HG03378 (cell line): ENCODE measurements around the gene RANBP9.

ENCODE experiments used
- ATAC-seq: cut with Tn5 transposase; IDR thresholded peaks from one replicate; pipeline ENCODE4 v1.9.1; 2021; ENCODE audit warnings: mild to moderate bottlenecking, moderate library complexity; ENCODE audit not compliant: unreplicated experiment

RANBP9 gene

DNA sequence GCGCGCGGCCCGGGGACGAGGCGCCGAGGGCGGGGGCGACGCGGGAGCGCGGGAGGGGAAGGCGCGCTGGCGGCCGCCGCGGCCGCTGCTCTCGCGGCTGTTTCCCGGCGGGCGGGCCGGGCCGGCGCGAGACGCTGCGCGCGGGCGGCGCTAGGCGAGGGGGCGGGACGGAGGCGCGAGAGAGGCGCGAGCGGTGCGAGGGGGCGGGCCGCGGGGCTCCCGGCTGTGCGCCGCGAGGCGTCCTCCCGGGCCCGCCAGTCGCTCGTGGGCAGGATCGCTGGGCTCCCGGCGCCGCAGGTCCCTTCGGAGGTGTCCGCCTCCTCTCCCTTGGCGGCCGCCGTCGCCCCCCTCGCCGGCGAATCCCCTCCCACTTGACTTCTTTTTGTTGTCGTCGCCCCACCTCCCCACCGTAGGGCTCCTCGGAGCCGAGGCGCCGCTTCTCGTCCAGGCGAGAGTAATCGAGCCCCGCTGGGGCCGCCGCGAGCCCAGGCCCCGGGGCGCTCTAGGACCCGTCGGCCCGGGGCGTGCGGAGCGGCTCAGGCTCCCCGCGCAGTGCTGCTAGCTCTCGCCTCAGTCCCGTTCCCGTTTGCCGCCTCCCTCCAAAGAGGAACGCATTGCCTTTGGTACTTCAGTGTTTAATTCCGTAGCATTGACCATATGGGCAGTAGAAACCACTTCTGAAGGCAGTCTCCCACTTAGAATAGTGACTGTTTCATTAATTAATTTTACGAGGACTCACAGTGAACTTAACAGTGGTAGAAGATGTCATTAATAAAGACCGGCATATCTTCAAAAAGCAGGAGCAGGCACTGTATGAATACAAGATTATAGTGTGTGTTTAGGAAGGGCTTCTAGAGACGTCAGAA lies at the start of gene RANBP9:
RANBP9 (minus strand) TSS at position 103 of the 866 bp plus-strand sequence. CDS start 330 bp downstream, outside the sequence.
- peak; percentile 60 for ATAC-seq

GRCh38 chr6:13760307-13761304 lies 49.0 kb upstream of the RANBP9 start:
- no peak for ATAC-seq

GRCh38 chr6:13759025-13759424 lies 47.4 kb upstream of the RANBP9 start:
- no peak for ATAC-seq

DNA sequence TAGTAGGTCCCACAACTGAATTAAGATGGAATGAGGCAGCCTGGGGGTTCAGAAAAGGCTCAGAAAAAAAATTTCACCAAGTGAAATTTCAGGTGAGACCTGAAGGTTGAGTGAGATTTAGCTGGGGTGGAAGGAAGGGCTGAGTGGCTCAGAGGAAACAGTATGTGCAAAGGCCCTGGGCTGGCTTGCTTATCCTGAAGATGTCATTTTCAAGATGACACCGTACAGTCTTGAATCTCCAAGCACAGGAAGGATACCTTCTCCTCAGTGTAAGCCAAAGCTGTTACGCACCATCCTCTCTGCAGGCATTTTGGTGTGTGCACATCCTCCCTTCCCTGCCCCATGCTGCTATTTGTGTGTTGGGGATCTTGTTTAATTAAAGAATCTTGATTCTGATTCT lies 43.0 kb upstream of the RANBP9 start:
- no peak for ATAC-seq

GRCh38 chr6:13743736-13744127 lies 32.1 kb upstream of the RANBP9 start:
- no peak for ATAC-seq

DNA sequence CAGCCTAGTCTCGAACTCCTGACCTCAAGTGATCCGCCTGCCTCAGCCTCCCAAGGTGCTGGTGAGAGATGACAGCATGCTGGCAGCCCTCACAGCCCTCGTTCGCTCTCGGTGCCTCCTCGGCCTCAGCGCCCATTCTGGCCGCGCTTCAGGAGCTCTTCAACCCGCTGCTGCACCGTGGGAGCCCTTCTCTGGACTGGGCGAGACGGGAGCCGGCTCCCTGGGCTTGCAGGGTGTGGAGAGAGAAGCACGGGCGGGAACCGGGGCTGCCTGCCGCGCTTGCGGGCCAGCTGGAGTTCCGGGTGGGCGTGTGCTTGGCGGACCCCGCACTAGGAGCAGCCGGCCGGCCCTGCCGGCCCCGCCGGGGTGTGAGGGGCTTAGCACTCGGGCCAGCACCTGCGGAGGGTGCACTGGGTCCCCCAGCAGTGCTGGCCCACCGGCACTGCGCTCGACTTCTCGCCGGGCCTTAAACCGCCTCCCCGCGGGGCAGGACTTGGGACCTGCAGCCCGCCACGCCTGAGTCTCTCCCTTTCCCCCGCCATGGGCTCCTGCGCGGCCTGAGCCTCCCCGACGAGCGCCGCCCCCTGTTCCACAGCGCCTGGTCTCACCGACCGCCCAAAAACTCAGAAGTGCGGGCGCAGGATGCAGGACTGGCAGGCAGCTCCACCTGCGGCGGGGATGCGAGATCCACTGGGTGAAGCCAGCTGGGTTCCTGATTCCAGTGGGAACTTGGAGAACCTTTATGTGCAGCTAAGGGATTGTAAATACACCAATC lies 31.5 kb upstream of the RANBP9 start:
- ATAC-seq = no peak

- ATAC-seq = no peak
These were observed 29.7 kb upstream of the RANBP9 start for GRCh38 chr6:13741365-13741764.

DNA sequence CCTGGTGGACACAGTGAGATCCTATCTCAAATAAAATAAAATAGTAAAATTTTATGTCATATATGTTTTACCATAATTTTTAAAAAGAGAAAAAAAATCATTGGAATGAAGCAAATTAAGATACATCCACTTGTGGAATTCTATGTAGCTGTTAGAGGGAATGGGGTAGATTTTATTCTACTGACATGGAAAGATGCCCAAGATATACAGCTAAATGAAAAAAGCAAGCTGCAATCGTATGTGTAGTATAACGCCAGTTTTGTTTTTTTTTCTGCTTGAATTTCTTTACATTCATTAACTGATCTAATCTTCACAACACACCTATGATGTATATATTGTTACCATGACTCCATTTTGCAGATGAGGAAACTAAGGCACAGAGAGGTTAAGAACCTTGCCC lies 23.4 kb upstream of the RANBP9 start:
- ATAC-seq = no peak

GRCh38 chr6:13733178-13733887 lies 21.7 kb upstream of the RANBP9 start:
- ATAC-seq = no peak

DNA sequence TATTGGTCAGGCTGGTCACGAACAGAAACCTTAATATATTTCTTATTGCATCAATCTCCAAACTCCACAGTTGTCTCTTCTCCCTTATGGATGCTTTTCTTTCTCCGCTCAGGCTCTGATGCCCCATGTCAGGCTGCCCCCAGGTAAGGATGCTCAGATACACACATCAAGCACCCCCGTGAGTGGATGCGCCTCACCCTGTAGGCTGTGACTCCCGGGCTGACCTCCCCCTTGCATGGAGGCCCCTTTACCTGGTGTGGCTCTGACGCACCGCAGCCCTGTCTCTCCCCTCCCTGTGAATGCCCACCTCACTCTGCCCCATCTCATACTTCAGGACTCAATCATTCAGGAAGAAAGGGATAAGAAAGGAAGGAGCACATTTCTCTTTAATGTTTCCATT lies 19.1 kb upstream of the RANBP9 start:
- ATAC-seq = no peak

- ATAC-seq = no peak
These were observed 18.3 kb upstream of the RANBP9 start for GRCh38 chr6:13729891-13730290.

DNA sequence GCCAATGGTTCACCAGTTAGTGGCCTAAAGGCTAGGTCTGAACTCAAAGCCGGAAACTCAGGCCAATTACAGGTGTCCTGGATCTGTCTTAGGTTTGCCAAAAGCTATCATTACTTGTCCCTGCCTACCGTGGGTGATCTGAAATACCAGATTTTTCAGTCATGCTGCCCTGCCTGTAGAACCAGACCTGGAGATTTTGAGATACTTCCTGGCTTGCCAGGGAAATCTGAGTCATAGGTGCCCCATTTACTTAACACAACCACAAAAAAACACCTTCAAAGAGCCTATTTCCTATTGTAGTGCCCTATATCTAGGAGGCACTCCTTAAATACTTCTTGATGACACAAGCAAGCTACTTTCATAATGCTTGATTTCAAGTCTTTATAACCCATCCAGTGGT lies 13.9 kb upstream of the RANBP9 start:
- ATAC-seq = no peak

- ATAC-seq = no peak
These were observed 13.4 kb upstream of the RANBP9 start for GRCh38 chr6:13725052-13725451.

GRCh38 chr6:13724182-13724581 lies 12.5 kb upstream of the RANBP9 start:
- no peak for ATAC-seq

DNA sequence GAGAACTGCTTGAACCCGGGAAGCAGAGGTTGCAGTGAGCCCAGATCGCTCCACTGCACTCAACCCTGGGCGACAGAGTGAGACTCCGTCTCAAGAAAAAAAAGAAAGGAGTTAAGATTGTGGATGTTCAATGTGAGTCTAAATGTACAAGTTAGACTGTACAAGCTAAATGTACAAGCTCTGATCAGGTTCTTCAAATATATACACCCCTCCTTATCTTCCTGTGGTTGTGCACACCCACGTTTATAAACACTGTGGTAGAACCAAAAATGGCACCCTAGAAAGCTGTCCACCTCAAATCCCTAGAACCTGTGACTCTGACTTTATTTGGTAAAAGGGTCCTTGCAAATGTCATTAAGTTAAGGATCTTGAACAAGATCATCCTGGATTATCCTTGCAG lies 11.2 kb upstream of the RANBP9 start:
- ATAC-seq = no peak

GRCh38 chr6:13718123-13718458 lies 6.5 kb upstream of the RANBP9 start:
- no peak for ATAC-seq

GRCh38 chr6:13716955-13717295 lies 5.3 kb upstream of the RANBP9 start:
- ATAC-seq = no peak

DNA sequence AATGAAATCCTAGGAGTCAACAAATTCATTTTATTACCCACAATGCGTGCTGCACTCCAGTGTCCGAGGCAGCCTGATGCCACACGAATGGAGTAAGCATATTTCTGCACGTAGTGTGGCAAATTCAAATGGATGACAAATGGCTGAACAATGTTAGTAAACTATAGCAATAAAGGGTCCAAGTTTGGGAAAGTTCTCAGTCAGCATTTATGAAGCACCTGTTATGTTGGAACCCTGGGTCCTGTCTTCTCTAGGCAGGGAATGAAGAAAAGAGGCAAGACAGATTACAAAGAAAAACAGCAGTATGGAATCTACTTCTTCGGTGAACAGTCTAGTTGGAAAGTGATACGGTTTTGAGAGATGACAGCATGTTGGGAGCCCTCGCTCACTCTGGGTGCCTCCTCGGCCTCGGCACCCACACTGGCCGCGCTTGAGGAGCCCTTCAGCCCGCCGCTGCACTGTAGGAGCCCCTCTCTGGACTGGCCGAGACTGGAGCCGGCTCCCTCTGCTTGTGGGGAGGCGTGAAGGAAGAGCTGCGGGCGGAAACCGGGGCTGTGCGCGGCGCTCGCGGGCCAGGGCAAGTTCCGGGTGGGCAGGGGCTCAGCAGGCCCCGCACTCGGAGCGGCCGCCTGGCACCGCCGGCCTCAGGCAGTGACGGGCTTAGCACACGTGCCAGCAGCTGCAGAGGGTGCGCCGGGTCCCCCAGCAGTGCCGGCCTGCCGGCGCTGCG lies 4.8 kb upstream of the RANBP9 start:
- ATAC-seq = no peak

DNA sequence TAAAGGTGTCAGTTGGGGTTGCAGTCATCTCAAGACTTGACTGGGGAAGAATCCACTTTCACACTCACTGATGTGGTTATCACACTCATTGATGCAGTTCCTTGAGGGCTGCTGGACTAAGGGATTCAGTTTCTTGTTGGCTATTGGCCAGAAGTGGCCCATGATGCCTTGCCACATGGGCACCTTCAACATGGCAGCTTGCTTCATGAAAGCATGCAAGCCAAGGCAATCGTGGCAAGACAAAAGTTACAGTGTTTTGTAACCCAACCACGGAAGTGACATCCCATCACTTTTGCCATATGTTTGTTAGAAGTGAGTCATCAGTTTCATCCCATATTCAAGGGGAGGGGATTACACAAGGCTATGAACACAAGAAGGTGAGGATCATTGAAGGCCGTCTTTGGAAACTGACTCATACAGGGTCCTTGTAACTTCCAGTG lies 3.8 kb upstream of the RANBP9 start:
- ATAC-seq = no peak

DNA sequence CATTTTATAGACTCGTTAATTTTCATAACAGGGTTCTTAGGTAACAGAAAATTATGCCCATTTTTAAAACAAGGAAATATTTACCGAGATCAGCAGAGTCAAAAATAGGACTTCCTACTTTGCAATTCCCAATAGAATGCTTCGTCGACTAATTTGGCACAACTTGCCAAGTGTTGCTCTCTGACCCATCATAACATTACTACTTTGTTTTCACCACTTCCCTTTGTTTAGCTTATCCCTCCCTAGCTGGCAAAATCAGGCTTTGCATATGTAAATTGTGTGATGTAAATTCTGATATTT lies 914 bp upstream of the RANBP9 start:
- ATAC-seq = no peak
